Left lung (tissue), 10 donors: Measurements from ENCODE around the gene C19orf53. TPM values are rescaled to one million over a fixed set of nuclear protein-coding genes. Genes with fewer than 3 reads are reported as not detected.
"Not testable (repeated sequence)": the region's sequence is repeated elsewhere in the genome, so short reads cannot be mapped to it uniquely, and the experiment has no call there.

ENCODE experiments used
- ATAC-seq: fragments of 200-7000 bp; cut with Tn5 transposase; one replicate; pipeline ENCODE4 v1.9.1; 2020; ENCODE audit warnings: moderate library complexity
- DNase-seq, 4 donors: peaks; one replicate each; pipeline ENCODE4 v3.0.0-alpha.2; 2013 to 2020
- H3K27ac ChIP-seq, 2 donors: fragments of 200-600 bp; sonication (generic) in 1 of 2; one replicate each; pipeline versions ENCODE4 v1.5.0 to v1.8.0; 2020 to 2021
- H3K27me3 ChIP-seq, 2 donors: fragments of 200-600 bp; sonication (generic) in 1 of 2; one replicate each; pipeline versions ENCODE4 v1.5.0 to v1.8.0; 2020 to 2021
- H3K36me3 ChIP-seq, 2 donors: fragments of 200-600 bp; sonication (generic) in 1 of 2; one replicate each; pipeline versions ENCODE4 v1.5.0 to v1.8.0; 2020 to 2021
- H3K4me1 ChIP-seq, 2 donors: fragments of 200-600 bp; one replicate each; pipeline ENCODE4 v1.8.0; 2021
- H3K4me3 ChIP-seq, 2 donors: fragments of 200-600 bp; sonication (generic) in 1 of 2; one replicate each; pipeline versions ENCODE4 v1.5.0 to v1.8.0; 2020 to 2021; ENCODE audit warnings: mild to moderate bottlenecking in 1 of 2
- H3K9me3 ChIP-seq, 2 donors: fragments of 200-600 bp; sonication (generic) in 1 of 2; one replicate each; pipeline versions ENCODE4 v1.5.0 to v1.8.0; 2020 to 2021
- CTCF ChIP-seq, 2 donors: fragments of 200-600 bp; sonication (generic) in 1 of 2; IDR thresholded peaks; one replicate each; pipeline versions ENCODE4 v1.5.0 to v1.8.0; 2021; ENCODE audit warnings: antibody characterized with exemption in 2 of 2
- intact Hi-C, 2 donors: fragments of 100-400 bp; cut with DNase I; formaldehyde crosslinking; loops; one replicate each; pipeline versions ENCODE4 v1.11.2 to v1.14.2; 2022
- polyA plus RNA-seq, 6 donors: library from polyadenylated mRNA; unstranded; fragments of 120-200 nt; gene quantifications; one replicate each; pipeline ENCODE4 v1.2.1, GENCODE V29; 2013; ENCODE audit not compliant: insufficient read length in 6 of 6
- total RNA-seq, 2 donors: library from RNA; stranded (reverse); fragmentation: NEBNext Ultra II Directional; extraction: Animal tissue kit (Norgen Biotek cat#: 25700); gene quantifications; one replicate each; pipeline ENCODE4 v1.2.1, GENCODE V29; 2021
- donor health status: DM: no; HTN: yes; CAD: no.
- donor health status: DM: no; HTN: no; CAD: no.

C19orf53 gene
- total and polyA plus RNA-seq, 8 donors, result 64.8 to 116 (median 89.5) TPM

- ATAC-seq, result peak; percentile 10
- intact Hi-C loops, result no loop called here
- H3K27ac ChIP-seq, result peak overlapping the region; percentile 80 to 88
These were observed 14.7 kb downstream of the C19orf53 start for GRCh38 chr19:13788991-13789390.

GRCh38 chr19:13790354-13790753 is 16.1 kb downstream of the C19orf53 start:
- Histone ChIP-seq H3K27ac (peak overlapping the region in 1 of 2 donors; percentile 88), H3K36me3 (no peaks in the 10 kb centered on the region)
- no peak for ATAC-seq

More at GRCh38 chr19:13788991-13789390, 14.7 kb downstream of the C19orf53 start:
- H3K9me3 ChIP-seq, result no peaks in the 10 kb centered on the region
- no peak for DNase-seq
- H3K4me1 ChIP-seq, result peaks cover 10 to 60% of the 10 kb centered on the region in 2 donors
- no peaks in the 10 kb centered on the region for H3K36me3 ChIP-seq
- TF ChIP-seq CTCF (IDR thresholded peaks at IDR 0.05), result no peak
- no peaks in the 10 kb centered on the region for H3K27me3 ChIP-seq
- no peak overlapping the region for H3K4me3 ChIP-seq

GRCh38 chr19:13793317-13793716 is 19.1 kb downstream of the C19orf53 start:
- H3K36me3 ChIP-seq, ATAC-seq, H3K4me3 ChIP-seq, DNase-seq, intact Hi-C loops, H3K9me3 ChIP-seq, H3K27me3 ChIP-seq: not testable (repeated sequence)
- Histone ChIP-seq H3K4me1 (peaks cover 25 to 61% of the 10 kb centered on the region in 2 donors), H3K27ac (peak overlapping the region in 1 of 2 donors; percentile 85)

More at GRCh38 chr19:13790354-13790753, 16.1 kb downstream of the C19orf53 start:
- DNase-seq, result no peak
- no peaks in the 10 kb centered on the region for H3K9me3 ChIP-seq
- H3K4me3 ChIP-seq, result no peak overlapping the region
- no peaks in the 10 kb centered on the region for H3K27me3 ChIP-seq
- no peak for TF ChIP-seq CTCF (IDR thresholded peaks at IDR 0.05)
- peaks cover 10 to 59% of the 10 kb centered on the region in 2 donors for H3K4me1 ChIP-seq
- intact Hi-C loops, result no loop called here

GRCh38 chr19:13794398-13794756 is 20.1 kb downstream of the C19orf53 start:
- intact Hi-C loops, result no loop called here
- peak overlapping the region; percentile 57 to 67 for H3K4me3 ChIP-seq
- ATAC-seq (peak; percentile 14), DNase-seq (peak in 3 of 4 donors; percentile 80 to 95 (median 89))
- peaks cover 16 to 51% of the 10 kb centered on the region in 2 donors for H3K4me1 ChIP-seq
- no peak for TF ChIP-seq CTCF (IDR thresholded peaks at IDR 0.05)
- no peaks in the 10 kb centered on the region for H3K36me3 ChIP-seq
- peak overlapping the region; percentile 85 to 88 for H3K27ac ChIP-seq
- H3K27me3 ChIP-seq, result no peaks in the 10 kb centered on the region
- H3K9me3 ChIP-seq, result no peaks in the 10 kb centered on the region

GRCh38 chr19:13794757-13795589 is 20.7 kb downstream of the C19orf53 start, which contains the start of gene ZSWIM4:
Gene ZSWIM4, plus strand, starts transcription at chr19:13795443. Its CDS starts 206 bp downstream, at chr19:13795649.
- DNase-seq, result peak; percentile 97 to 100 (median 98)
- Histone ChIP-seq H3K36me3 (no peaks in the 10 kb centered on the region), H3K4me3 (peak within 1 kb of the TSS; percentile 57 to 67), H3K27ac (peak within 1 kb of the TSS; percentile 85 to 90), H3K4me1 (peaks cover 16 to 45% of the 10 kb centered on the region in 2 donors), H3K9me3 (no peaks in the 10 kb centered on the region), H3K27me3 (no peaks in the 10 kb centered on the region)
- intact Hi-C loops, result no loop called here
- ATAC-seq, result peak; percentile 95
- TF ChIP-seq CTCF (IDR thresholded peaks at IDR 0.05), result no peak
